K562 (cell line): ENCODE data around the gene CACNA1C. TPM values are rescaled to one million over a fixed set of nuclear protein-coding genes. Genes with fewer than 3 reads are reported as not detected.

ENCODE experiments used
- ATAC-seq: fragments of 200-7000 bp; cut with Tn5 transposase; 3 replicates; pipeline ENCODE4 v1.9.1; 2020; ENCODE audit warnings: moderate library complexity
- BruUV-seq: library from RNA; stranded (reverse); fragments of 400-500 nt; replicated peaks from 2 replicates; lab custom pipeline; 2021; lab: Mats Ljungman, UMichigan
- CTCF ChIA-PET: fragments of 300-600 bp; formaldehyde crosslinking; extraction: SDS; loops from one replicate; lab custom pipeline; 2021; ENCODE audit warnings: low intra/inter-chr PET ratio; lab: Yijun Ruan, JAX
- POLR2A ChIA-PET: fragments of 300-600, 350-650 bp; sonication (Branson Sonifier 250); formaldehyde crosslinking; extraction: SDS; loops from one replicate; lab custom pipeline; 2021; ENCODE audit warnings: antibody characterized with exemption, inconsistent platforms; lab: Yijun Ruan, JAX
- DNase-seq, 4 experiments: peaks; one replicate each; pipeline versions ENCODE4 v3.0.0 to v3.0.0-alpha.2; 2011 to 2018; ENCODE audit warnings: low spot score in 3 of 4, mixed read lengths in 3 of 4; ENCODE audit errors: extremely low read depth in 1 of 4
- FAIRE-seq: peaks from 2 replicates; lab custom pipeline; 2011; peaks lifted over from hg19 to GRCh38; lab: Jason Lieb, UNC
- H2AFZ ChIP-seq: 2 replicates; pipeline ENCODE4 v1.6.0; 2011; ENCODE audit warnings: low read depth, low read length, control low read depth, inconsistent platforms
- H3K27ac ChIP-seq: fragments of 200-600 bp; 3 replicates; pipeline ENCODE4 v1.8.0; 2011; ENCODE audit warnings: low read depth, mild to moderate bottlenecking, control low read depth, inconsistent platforms, low read length, moderate library complexity, mixed read lengths; ENCODE audit errors: extremely low read depth
- H3K27me3 ChIP-seq, 2 experiments: fragments of 300-600 bp in 1 of 2; 2 replicates in 1 of 2; 3 replicates in 1 of 2; pipeline versions ENCODE4 v1.6.0 to v1.8.0; 2011; ENCODE audit warnings: inconsistent platforms in 2 of 2, low read length in 2 of 2, mild to moderate bottlenecking in 1 of 2, mixed read lengths in 1 of 2, moderate library complexity in 1 of 2; ENCODE audit not compliant: control insufficient read depth in 2 of 2, insufficient read depth in 2 of 2
- H3K36me3 ChIP-seq: fragments of 300-600 bp; 3 replicates; pipeline ENCODE4 v1.8.0; 2011; ENCODE audit warnings: mild to moderate bottlenecking, low read length, inconsistent platforms; ENCODE audit not compliant: control insufficient read depth, insufficient read depth
- H3K4me1 ChIP-seq, 2 experiments: fragments of 200-600 bp in 1 of 2; replicated peaks in 1 of 2; 2 replicates in 1 of 2; 3 replicates in 1 of 2; pipeline versions ENCODE4 v1.5.1 to v1.8.0; 2011; ENCODE audit warnings: inconsistent platforms in 2 of 2, low read length in 2 of 2, mild to moderate bottlenecking in 1 of 2, mixed read lengths in 1 of 2, moderate library complexity in 1 of 2; ENCODE audit not compliant: control insufficient read depth in 2 of 2, insufficient read depth in 2 of 2
- H3K4me2 ChIP-seq: 2 replicates; pipeline ENCODE4 v1.6.1; 2011; ENCODE audit warnings: low read length, control low read depth, inconsistent platforms, mixed read lengths; ENCODE audit not compliant: insufficient read depth
- H3K4me3 ChIP-seq: fragments of 200-600 bp; sonication (generic), shearing (Covaris generic); 2 replicates; pipeline ENCODE4 v1.5.1; 2016; ENCODE audit warnings: control low read depth, inconsistent platforms
- H3K79me2 ChIP-seq: fragments of 200-600 bp; 3 replicates; pipeline ENCODE4 v1.8.0; 2011; ENCODE audit warnings: low read length, inconsistent platforms; ENCODE audit not compliant: control insufficient read depth, insufficient read depth
- H3K9ac ChIP-seq, 2 experiments: 2 replicates each; pipeline versions ENCODE4 v1.6.0 to v1.6.1; 2011; ENCODE audit warnings: low read depth in 2 of 2, low read length in 2 of 2, control low read depth in 1 of 2, inconsistent platforms in 1 of 2, mild to moderate bottlenecking in 1 of 2, mixed read lengths in 1 of 2; ENCODE audit not compliant: insufficient read depth in 1 of 2
- H3K9me1 ChIP-seq: one replicate; pipeline ENCODE4 v1.6.0; 2011; ENCODE audit warnings: inconsistent platforms, mild to moderate bottlenecking, low read length, moderate library complexity; ENCODE audit not compliant: control insufficient read depth, insufficient read depth
- H3K9me3 ChIP-seq: replicated peaks from 2 replicates; pipeline ENCODE4 v1.5.1; 2011; ENCODE audit warnings: low read depth, low read length, inconsistent platforms; ENCODE audit not compliant: control insufficient read depth, insufficient read depth
- H4K20me1 ChIP-seq: replicated peaks from 2 replicates; pipeline ENCODE4 v1.6.1; 2011; ENCODE audit warnings: low read length, inconsistent platforms, mixed read lengths; ENCODE audit not compliant: control insufficient read depth, insufficient read depth
- BCLAF1 ChIP-seq, 2 experiments: fragments of 450-650 bp in 1 of 2; IDR thresholded peaks; 2 replicates each; pipeline ENCODE4 v1.6.1; 2011 to 2017; ENCODE audit warnings: low read depth in 2 of 2, antibody characterized with exemption in 1 of 2, borderline replicate concordance in 1 of 2, low read length in 1 of 2, mild to moderate bottlenecking in 1 of 2, mixed read lengths in 1 of 2; ENCODE audit not compliant: control insufficient read depth in 1 of 2
- BRF2 ChIP-seq: IDR thresholded peaks from 3 replicates; pipeline ENCODE4 v1.6.1; 2011; ENCODE audit warnings: borderline replicate concordance, mild to moderate bottlenecking; ENCODE audit not compliant: insufficient read length, insufficient read depth
- CBX2 ChIP-seq: fragments of 200-600 bp; sonication (generic); IDR thresholded peaks from one replicate; pipeline ENCODE4 v1.6.1; 2012; ENCODE audit warnings: mild to moderate bottlenecking, low read length, inconsistent platforms; ENCODE audit not compliant: insufficient read depth, poor library complexity, severe bottlenecking
- ELF2 ChIP-seq: fragments of 250-450 bp; sonication (Bioruptor Pico); IDR thresholded peaks from 2 replicates; pipeline ENCODE4 v1.5.0; 2021; ENCODE audit warnings: mild to moderate bottlenecking
- ESRRB ChIP-seq: fragments of 250-450 bp; sonication (Bioruptor Pico); IDR thresholded peaks from 2 replicates; pipeline ENCODE4 v1.5.0; 2020; ENCODE audit warnings: mild to moderate bottlenecking, moderate library complexity, borderline replicate concordance
- HCFC1 ChIP-seq: IDR thresholded peaks from 2 replicates; pipeline ENCODE4 v1.6.1; 2012; ENCODE audit warnings: low read depth, low read length, improper control_type of control experiment
- KDM5B ChIP-seq: fragments of 200-600 bp; sonication (generic); IDR thresholded peaks from 2 replicates; pipeline ENCODE4 v1.6.1; 2012; ENCODE audit warnings: low read depth, mild to moderate bottlenecking, moderate library complexity, low read length, control low read depth, inconsistent platforms; ENCODE audit not compliant: insufficient replicate concordance
- KHSRP ChIP-seq: fragments of 450-650 bp; IDR thresholded peaks from 2 replicates; pipeline ENCODE4 v1.6.1; 2017
- NFATC3 ChIP-seq: fragments of 450-650 bp; IDR thresholded peaks from 2 replicates; pipeline ENCODE4 v1.6.1; 2017; ENCODE audit warnings: mild to moderate bottlenecking
- RNF2 ChIP-seq: sonication (generic); IDR thresholded peaks from 2 replicates; pipeline ENCODE4 v1.6.1; 2016
- SMAD4 ChIP-seq: fragments of 250-450 bp; sonication (Bioruptor Pico); conservative IDR thresholded peaks from 2 replicates; pipeline ENCODE4 v1.8.0; 2021; ENCODE audit warnings: inconsistent platforms, mild to moderate bottlenecking, moderate library complexity
- THRAP3 ChIP-seq: fragments of 450-650 bp; IDR thresholded peaks from 2 replicates; pipeline ENCODE4 v1.6.1; 2016; ENCODE audit warnings: mild to moderate bottlenecking, inconsistent platforms, borderline replicate concordance
- ZBTB49 ChIP-seq: sonication (generic); formaldehyde crosslinking; IDR thresholded peaks from 2 replicates; pipeline ENCODE4 v1.8.0; 2022; ENCODE audit warnings: missing genetic modification reagents, mild to moderate bottlenecking, borderline replicate concordance
- ZNF282 ChIP-seq: sonication (generic); formaldehyde crosslinking; IDR thresholded peaks from 2 replicates; pipeline ENCODE4 v1.8.1; 2023; ENCODE audit warnings: missing genetic modification reagents
- WGBS: fragments of 100-300 bp; shearing (Covaris generic); methylation state at CpG from one replicate; pipeline ENCODE4 v1.1.6; 2016; ENCODE audit warnings: low coverage, mixed read lengths; ENCODE audit not compliant: insufficient coverage; ENCODE audit errors: missing lambda C conversion rate; 5-methylcytosine and 5-hydroxymethylcytosine counted together
- in situ Hi-C: fragments of 300-500 bp; cut with MboI; formaldehyde crosslinking; loops from 4 replicates; pipeline ENCODE4 v1.15.0; 2018; ENCODE audit warnings: inconsistent platforms, mixed read lengths
- intact Hi-C: fragments of 100-400 bp; cut with micrococcal nuclease; formaldehyde crosslinking; loops from 2 replicates; pipeline ENCODE4 v1.14.2; 2022
- polyA plus RNA-seq, 8 experiments: library from polyadenylated mRNA; depleted of rRNA in 4 of 8; stranded (reverse) in 5 of 8; unstranded in 3 of 8; fragments of >200 nt; fragmentation: Nextera tagmentation in 2 of 8; fragmentation: Illumina TruSeq in 1 of 8; extraction: Ambion mirVana in 2 of 8; extraction: Trizol in 1 of 8; gene quantifications; 2 replicates each; pipeline versions ENCODE4 v1.2.1 to v1.2.3, GENCODE V29; 2011 to 2014; ENCODE audit warnings: inconsistent platforms in 1 of 8, missing spikeins in 1 of 8
- total RNA-seq, 7 experiments: library from RNA; depleted of rRNA in 6 of 7; stranded (reverse); fragments of >200 nt in 6 of 7; fragmentation: Illumina TruSeq in 2 of 7; extraction: Trizol in 2 of 7; gene quantifications; 2 replicates each; pipeline versions ENCODE4 v1.2.1 to v1.2.3, GENCODE V29; 2011 to 2021; ENCODE audit warnings: low replicate concordance in 1 of 7

CACNA1C gene
- total and polyA plus RNA-seq, 9 of the 15 experiments (the other 6 are each of a cell fraction or from before 2014, with no cell fraction given): not detected

- TF ChIP-seq BCLAF1 (IDR thresholded peaks at IDR 0.05; ENCODE audit: borderline replicate concordance in 1 of 2, control insufficient read depth in 1 of 2, low read depth in 2 of 2, low read length in 1 of 2) (no peak), ESRRB (CRISPR knock-in tag) (no peak), THRAP3 (no peak), SMAD4 (CRISPR knock-in tag) (no peak), BRF2 (no peak)
Measured at GRCh38 chr12:2285462-2285861, 232.7 kb downstream of the CACNA1C start (continued).

- Histone ChIP-seq H3K36me3 (no peaks in the 10 kb centered on the region), H3K79me2 (no peaks in the 10 kb centered on the region), H3K27me3 (peaks cover 8 to 33% of the 10 kb centered on the region in 2 experiments; a peak in 3 of 5 replicates), H4K20me1 (no peaks in the 10 kb centered on the region), H3K27ac (no peak overlapping the region), H3K9ac (no peak overlapping the region), H3K9me3 (no peaks in the 10 kb centered on the region), H3K4me3 (no peak overlapping the region), H3K9me1 (no peaks in the 10 kb centered on the region), H3K4me1 (no peaks in the 10 kb centered on the region), H3K4me2 (no peak overlapping the region), H2AFZ (no peak overlapping the region)
- intact Hi-C loops: no loop called here
- ATAC-seq (no peak), DNase-seq (no peak), FAIRE-seq (no peak)
- in situ Hi-C loops: loop anchor here (25.0 kb wide), 1 partner anchor 224 kb away; the partner anchor contains the start of gene CACNA1C
- CTCF ChIA-PET: no interaction called here
- POLR2A ChIA-PET: no interaction called here
- 7% methylated on average over 5 of the region's 5 CpGs for WGBS
- BruUV-seq: no TSS peak
- no peak for TF ChIP-seq ELF2
- TF ChIP-seq RNF2: no peak
- no peak for TF ChIP-seq ZBTB49 (CRISPR knock-in tag)
- TF ChIP-seq ZNF282 (CRISPR knock-in tag): no peak
- no peak for TF ChIP-seq NFATC3
- no peak for TF ChIP-seq CBX2
- no peak for TF ChIP-seq KDM5B
- TF ChIP-seq KHSRP: no peak
- TF ChIP-seq HCFC1: no peak
Measured at GRCh38 chr12:2286047-2286446, 233.3 kb downstream of the CACNA1C start.
